Parathyroid adenoma (tissue), 2 donors: ENCODE results near the gene HTATIP2.

Experiments used
- H2AFZ ChIP-seq: fragments of 300-600 bp; sonication (generic); one replicate; pipeline ENCODE4 v1.7.0; 2017; ENCODE audit warnings: antibody characterized with exemption, mild to moderate bottlenecking
- H3K27ac ChIP-seq: fragments of 300-600 bp; sonication (generic); one replicate; pipeline ENCODE4 v1.7.0; 2017
- H3K27me3 ChIP-seq: fragments of 300-600 bp; sonication (generic); one replicate; pipeline ENCODE4 v1.7.0; 2017; ENCODE audit warnings: low read length; ENCODE audit not compliant: control insufficient read depth, insufficient read depth
- H3K36me3 ChIP-seq: fragments of 300-600 bp; sonication (generic); one replicate; pipeline ENCODE4 v1.7.0; 2017; ENCODE audit warnings: low read length; ENCODE audit not compliant: control insufficient read depth, insufficient read depth
- H3K4me1 ChIP-seq: fragments of 300-600 bp; sonication (generic); one replicate; pipeline ENCODE4 v1.7.0; 2017; ENCODE audit warnings: control low read depth
- H3K4me2 ChIP-seq: fragments of 300-600 bp; sonication (generic); one replicate; pipeline ENCODE4 v1.7.0; 2017; ENCODE audit warnings: low read length
- H3K4me3 ChIP-seq: fragments of 300-600 bp; sonication (generic); one replicate; pipeline ENCODE4 v1.7.0; 2017; ENCODE audit warnings: low read depth, low read length
- H3K79me2 ChIP-seq: fragments of 300-600 bp; sonication (generic); one replicate; pipeline ENCODE4 v1.7.0; 2017; ENCODE audit warnings: control low read depth
- H3K9ac ChIP-seq: fragments of 300-600 bp; sonication (generic); one replicate; pipeline ENCODE4 v1.7.0; 2017; ENCODE audit warnings: mild to moderate bottlenecking
- H3K9me3 ChIP-seq: fragments of 300-600 bp; sonication (generic); one replicate; pipeline ENCODE4 v1.7.0; 2017; ENCODE audit warnings: low read length; ENCODE audit not compliant: control insufficient read depth
- TF ChIP-seq, protein P1 (sequence below): fragments of 300-600 bp; sonication (generic); IDR thresholded peaks from one replicate; pipeline ENCODE4 v1.7.0; 2017; ENCODE audit warnings: antibody characterized with exemption, mild to moderate bottlenecking
- donor health status: primary hyperparathyroidism.

The HTATIP2 gene

DNA sequence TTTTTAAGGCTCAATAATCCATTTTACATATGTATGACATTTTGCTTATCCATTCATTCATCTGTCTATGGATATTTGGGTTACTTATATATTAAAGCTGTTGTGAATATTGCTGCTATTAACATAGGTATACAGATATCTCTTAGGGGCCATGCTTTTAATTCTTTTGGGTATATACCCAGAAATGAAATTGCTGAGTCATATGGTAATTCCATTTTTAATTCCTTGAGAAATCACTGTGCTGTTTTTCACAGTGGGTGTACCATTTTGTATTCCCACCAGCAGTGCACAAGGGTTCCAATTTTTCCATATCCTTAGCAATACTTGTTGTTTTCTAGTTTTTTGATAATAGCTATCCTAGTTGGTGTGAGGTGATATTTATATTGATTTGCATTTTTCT is 43.0 kb downstream of the HTATIP2 start:
- H3K9ac ChIP-seq = no peak overlapping the region
- H3K79me2 ChIP-seq = no peaks in the 10 kb centered on the region
- H2AFZ ChIP-seq = no peak overlapping the region
- no peaks in the 10 kb centered on the region for H3K27me3 ChIP-seq
- no peaks in the 10 kb centered on the region for H3K9me3 ChIP-seq
- H3K36me3 ChIP-seq = no peaks in the 10 kb centered on the region
- H3K4me3 ChIP-seq = no peak overlapping the region
- no peak overlapping the region for H3K27ac ChIP-seq
- no peaks in the 10 kb centered on the region for H3K4me1 ChIP-seq
- TF ChIP-seq, protein P1, sequence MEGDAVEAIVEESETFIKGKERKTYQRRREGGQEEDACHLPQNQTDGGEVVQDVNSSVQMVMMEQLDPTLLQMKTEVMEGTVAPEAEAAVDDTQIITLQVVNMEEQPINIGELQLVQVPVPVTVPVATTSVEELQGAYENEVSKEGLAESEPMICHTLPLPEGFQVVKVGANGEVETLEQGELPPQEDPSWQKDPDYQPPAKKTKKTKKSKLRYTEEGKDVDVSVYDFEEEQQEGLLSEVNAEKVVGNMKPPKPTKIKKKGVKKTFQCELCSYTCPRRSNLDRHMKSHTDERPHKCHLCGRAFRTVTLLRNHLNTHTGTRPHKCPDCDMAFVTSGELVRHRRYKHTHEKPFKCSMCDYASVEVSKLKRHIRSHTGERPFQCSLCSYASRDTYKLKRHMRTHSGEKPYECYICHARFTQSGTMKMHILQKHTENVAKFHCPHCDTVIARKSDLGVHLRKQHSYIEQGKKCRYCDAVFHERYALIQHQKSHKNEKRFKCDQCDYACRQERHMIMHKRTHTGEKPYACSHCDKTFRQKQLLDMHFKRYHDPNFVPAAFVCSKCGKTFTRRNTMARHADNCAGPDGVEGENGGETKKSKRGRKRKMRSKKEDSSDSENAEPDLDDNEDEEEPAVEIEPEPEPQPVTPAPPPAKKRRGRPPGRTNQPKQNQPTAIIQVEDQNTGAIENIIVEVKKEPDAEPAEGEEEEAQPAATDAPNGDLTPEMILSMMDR = no peak
- H3K4me2 ChIP-seq = no peak overlapping the region

GRCh38 chr11:20407344-20407743 is 43.8 kb downstream of the HTATIP2 start:
- no peaks in the 10 kb centered on the region for H3K4me1 ChIP-seq
- no peaks in the 10 kb centered on the region for H3K36me3 ChIP-seq
- H3K27ac ChIP-seq = no peak overlapping the region
- no peak overlapping the region for H3K9ac ChIP-seq
- H3K4me3 ChIP-seq = no peak overlapping the region
- no peaks in the 10 kb centered on the region for H3K27me3 ChIP-seq
- TF ChIP-seq, protein P1 = no peak
- no peak overlapping the region for H3K4me2 ChIP-seq
- H3K9me3 ChIP-seq = no peaks in the 10 kb centered on the region
- H3K79me2 ChIP-seq = no peaks in the 10 kb centered on the region
- no peak overlapping the region for H2AFZ ChIP-seq

DNA sequence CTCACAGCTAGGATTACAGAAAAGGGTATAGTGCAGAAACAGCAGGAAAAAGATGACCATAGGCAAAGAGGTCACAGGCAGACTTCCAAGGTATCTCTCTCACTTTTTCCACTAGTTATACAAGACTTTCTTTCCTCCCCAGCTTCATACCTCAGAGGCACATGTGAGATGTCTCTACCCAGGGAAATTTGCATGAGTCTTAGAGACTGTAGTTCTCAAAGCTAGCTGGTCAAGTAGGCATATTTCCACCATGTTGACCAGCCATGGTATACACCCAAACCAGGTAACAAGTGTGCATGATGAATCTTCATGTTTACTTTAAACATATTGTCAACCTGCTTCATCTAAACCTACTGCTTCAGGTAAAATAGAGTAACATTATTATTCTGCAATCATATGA is 51.9 kb downstream of the HTATIP2 start:
- H3K4me2 ChIP-seq = no peak overlapping the region
- H2AFZ ChIP-seq = no peak overlapping the region
- H3K36me3 ChIP-seq = no peaks in the 10 kb centered on the region
- H3K79me2 ChIP-seq = no peaks in the 10 kb centered on the region
- TF ChIP-seq, protein P1 = no peak
- no peaks in the 10 kb centered on the region for H3K9me3 ChIP-seq
- no peaks in the 10 kb centered on the region for H3K4me1 ChIP-seq
- H3K27me3 ChIP-seq = no peaks in the 10 kb centered on the region
- no peak overlapping the region for H3K4me3 ChIP-seq
- H3K27ac ChIP-seq = no peak overlapping the region
- H3K9ac ChIP-seq = no peak overlapping the region

DNA sequence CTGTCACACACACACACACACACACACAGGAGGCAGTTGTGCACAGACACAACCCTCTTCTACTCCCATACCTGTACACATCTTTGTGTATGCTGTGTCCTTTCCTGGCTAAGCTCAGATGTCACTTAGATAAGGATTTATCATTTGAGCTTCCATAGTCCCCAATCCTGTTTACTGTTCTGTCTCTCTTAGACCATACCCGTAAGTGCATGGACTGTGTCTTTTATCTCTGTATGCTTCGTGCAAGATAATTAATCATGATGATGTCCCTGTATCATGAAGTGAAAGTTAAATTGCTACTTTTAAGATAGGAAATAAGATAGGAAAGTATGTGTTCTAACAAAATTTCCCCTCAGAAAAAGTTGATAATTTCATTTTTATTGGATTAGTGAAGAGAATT is 54.3 kb downstream of the HTATIP2 start:
- no peak overlapping the region for H3K4me3 ChIP-seq
- H2AFZ ChIP-seq = no peak overlapping the region
- no peak overlapping the region for H3K27ac ChIP-seq
- H3K79me2 ChIP-seq = no peaks in the 10 kb centered on the region
- H3K9ac ChIP-seq = no peak overlapping the region
- no peaks in the 10 kb centered on the region for H3K9me3 ChIP-seq
- H3K27me3 ChIP-seq = no peaks in the 10 kb centered on the region
- TF ChIP-seq, protein P1 = no peak
- H3K4me2 ChIP-seq = no peak overlapping the region
- H3K36me3 ChIP-seq = no peaks in the 10 kb centered on the region
- no peaks in the 10 kb centered on the region for H3K4me1 ChIP-seq

DNA sequence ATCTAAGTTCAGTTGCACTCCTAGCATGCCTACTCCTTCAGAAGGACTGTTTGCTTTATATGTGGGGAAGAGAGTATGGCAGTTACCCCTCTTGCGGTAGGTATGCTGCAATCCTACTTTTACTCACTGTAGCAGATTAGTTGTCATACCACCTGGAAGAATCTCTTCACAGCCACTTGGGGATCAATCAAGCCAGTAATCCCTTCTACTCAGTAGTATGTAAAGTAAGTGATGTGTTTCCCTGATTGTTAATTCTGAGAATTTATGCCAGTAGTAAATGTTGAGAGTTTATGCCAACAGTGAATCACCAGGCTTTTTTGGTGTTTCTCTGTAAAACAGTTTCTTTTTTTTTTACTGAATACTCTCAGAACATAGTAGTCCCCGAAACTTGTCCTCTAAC is 58.4 kb downstream of the HTATIP2 start:
- TF ChIP-seq, protein P1 = no peak
- Histone ChIP-seq H3K79me2 (no peaks in the 10 kb centered on the region), H3K4me1 (no peaks in the 10 kb centered on the region), H3K36me3 (no peaks in the 10 kb centered on the region), H3K27ac (no peak overlapping the region), H2AFZ (no peak overlapping the region), H3K9me3 (no peaks in the 10 kb centered on the region), H3K4me2 (no peak overlapping the region), H3K4me3 (no peak overlapping the region), H3K9ac (no peak overlapping the region), H3K27me3 (no peaks in the 10 kb centered on the region)
